GM12892 (cell line): ENCODE measurements around the gene SH3RF2.
"Not testable (repeated sequence)": the region's sequence is repeated elsewhere in the genome, so short reads cannot be mapped to it uniquely, and the experiment has no call there.

Source experiments
- DNase-seq: peaks from one replicate; pipeline ENCODE4 v3.0.0; 2011; ENCODE audit not compliant: insufficient read length
- FAIRE-seq: peaks from 2 replicates; lab custom pipeline; 2011; peaks lifted over from hg19 to GRCh38; lab: Jason Lieb, UNC
- POLR2A ChIP-seq: IDR thresholded peaks from 2 replicates; pipeline ENCODE4 v1.6.1; 2011; ENCODE audit warnings: low read depth, low read length, control low read depth
- POLR2AphosphoS5 ChIP-seq: IDR thresholded peaks from 2 replicates; pipeline ENCODE4 v1.6.1; 2011; ENCODE audit warnings: low read depth, low read length, control low read depth
- TAF1 ChIP-seq: IDR thresholded peaks from 2 replicates; pipeline ENCODE4 v1.6.1; 2011; ENCODE audit warnings: low read depth, mild to moderate bottlenecking, control low read depth, low read length, borderline replicate concordance

The SH3RF2 gene

GRCh38 chr5:145989428-145989827 is 53.0 kb downstream of the SH3RF2 start:
- no peak for DNase-seq
- no peak for TF ChIP-seq TAF1
- no peak for TF ChIP-seq POLR2A
- TF ChIP-seq POLR2AphosphoS5, result no peak
- no peak for FAIRE-seq

DNA sequence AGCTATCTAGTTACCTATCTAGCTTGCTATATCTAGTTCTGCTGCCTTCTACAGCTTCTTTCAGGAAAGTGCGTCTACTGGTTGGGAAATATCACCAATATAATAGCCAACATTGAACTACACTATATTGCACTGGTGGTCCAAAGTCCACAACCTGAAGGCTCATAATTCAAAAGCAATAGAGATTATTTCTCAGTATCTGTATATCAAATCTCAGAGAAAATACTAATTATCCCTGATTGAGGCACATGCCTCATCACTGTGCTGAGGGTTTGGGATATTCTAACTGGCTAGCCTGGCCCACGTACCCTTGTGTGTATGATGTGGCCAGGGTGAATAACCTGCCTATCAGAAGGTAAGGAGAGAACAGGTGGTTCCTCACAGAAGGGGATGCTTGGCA is 53.8 kb downstream of the SH3RF2 start:
- no peak for DNase-seq

DNA sequence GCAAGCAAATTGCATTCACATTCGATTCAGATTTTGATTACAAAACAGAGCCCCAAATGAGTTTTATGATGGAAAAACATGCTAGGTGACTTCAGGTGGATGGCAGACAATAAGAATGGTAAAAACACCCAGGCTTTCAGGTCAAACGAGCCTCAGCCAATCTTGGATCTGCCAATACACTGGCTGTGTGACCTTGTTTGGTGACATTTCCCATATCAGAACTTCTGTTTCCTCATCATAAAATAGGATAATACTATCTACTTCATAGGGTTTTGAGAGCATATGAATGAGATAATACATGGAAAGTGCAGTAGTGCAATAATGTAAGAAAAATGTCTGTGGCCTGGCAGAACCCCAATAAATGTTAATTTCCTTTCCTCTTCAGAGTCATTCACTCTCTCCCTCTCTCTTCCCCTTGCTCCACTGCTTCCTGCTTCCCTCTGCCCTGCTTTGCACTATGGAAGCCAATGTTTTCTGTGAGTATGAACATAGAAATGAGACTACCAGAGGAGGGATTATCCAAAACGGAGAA is 54.7 kb downstream of the SH3RF2 start:
- DNase-seq (no peak), FAIRE-seq (no peak)
- TF ChIP-seq POLR2A (no peak), POLR2AphosphoS5 (no peak), TAF1 (no peak)

More for the DNA sequence above, 53.8 kb downstream of the SH3RF2 start:
- FAIRE-seq, result no peak
- TF ChIP-seq POLR2A (no peak), TAF1 (no peak), POLR2AphosphoS5 (no peak)

- not testable (repeated sequence) for DNase-seq, FAIRE-seq
Measured at GRCh38 chr5:145993538-145993937, 57.2 kb downstream of the SH3RF2 start.

GRCh38 chr5:145996135-145996534 is 59.8 kb downstream of the SH3RF2 start:
- DNase-seq (no peak), FAIRE-seq (no peak)
- TF ChIP-seq TAF1, result no peak
- no peak for TF ChIP-seq POLR2A
- TF ChIP-seq POLR2AphosphoS5, result no peak

- no peak for FAIRE-seq
- no peak for DNase-seq
- TF ChIP-seq POLR2AphosphoS5, result no peak
Measured at GRCh38 chr5:145999208-145999607, 62.8 kb downstream of the SH3RF2 start.

DNA sequence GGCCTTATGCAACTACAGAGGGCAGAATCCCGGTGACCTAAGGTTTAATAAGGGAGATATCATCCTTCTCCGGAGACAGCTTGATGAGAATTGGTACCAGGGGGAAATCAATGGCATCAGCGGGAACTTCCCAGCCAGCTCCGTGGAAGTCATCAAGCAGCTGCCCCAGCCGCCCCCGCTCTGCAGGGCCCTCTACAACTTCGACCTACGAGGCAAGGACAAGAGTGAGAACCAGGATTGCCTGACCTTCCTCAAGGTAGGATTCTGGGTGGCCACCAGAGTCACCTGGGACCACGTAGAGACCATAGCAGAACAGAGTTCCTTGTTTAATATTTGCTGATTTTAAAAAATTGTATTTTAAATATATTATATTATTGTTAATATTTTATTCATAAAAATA is 63.7 kb downstream of the SH3RF2 start:
- no peak for FAIRE-seq
- no peak for TF ChIP-seq TAF1
- no peak for TF ChIP-seq POLR2AphosphoS5
- no peak for TF ChIP-seq POLR2A
- DNase-seq, result no peak

DNA sequence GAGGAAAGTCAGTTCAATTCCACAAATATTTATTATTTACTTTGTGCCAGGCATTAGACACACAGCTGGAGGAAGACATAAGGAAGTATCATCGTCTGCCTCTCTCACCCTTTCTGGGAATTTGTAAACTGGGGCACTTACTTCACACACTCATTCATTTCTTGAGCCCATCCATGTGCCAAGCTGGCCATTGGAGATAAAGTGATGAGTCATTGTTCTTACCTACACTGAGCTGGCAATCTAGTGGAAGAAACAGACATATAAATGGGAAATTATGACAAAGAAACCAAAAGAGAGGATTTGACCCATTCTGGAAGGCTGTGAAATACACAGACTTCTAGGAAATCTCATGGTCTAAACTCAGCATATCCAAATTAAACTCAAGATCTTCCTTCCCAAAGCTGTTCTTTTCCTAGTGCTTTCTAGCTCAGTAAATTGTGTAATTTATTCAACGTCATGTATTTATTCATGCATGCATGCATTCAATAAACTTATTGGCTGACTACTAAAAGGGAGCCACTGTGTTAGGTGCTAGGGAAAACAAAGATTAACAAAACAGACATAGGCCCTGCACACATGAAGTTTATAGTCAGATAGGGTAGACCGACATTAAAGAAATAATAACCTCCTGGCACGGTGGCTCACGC is 65.3 kb downstream of the SH3RF2 start:
- no peak for TF ChIP-seq TAF1
- TF ChIP-seq POLR2A, result no peak
- no peak for TF ChIP-seq POLR2AphosphoS5
- FAIRE-seq (no peak), DNase-seq (no peak)

- TF ChIP-seq TAF1 (no peak), POLR2AphosphoS5 (no peak), POLR2A (no peak)
- no peak for FAIRE-seq
- DNase-seq, result no peak
Measured at GRCh38 chr5:146002491-146002890, 66.1 kb downstream of the SH3RF2 start.

DNA sequence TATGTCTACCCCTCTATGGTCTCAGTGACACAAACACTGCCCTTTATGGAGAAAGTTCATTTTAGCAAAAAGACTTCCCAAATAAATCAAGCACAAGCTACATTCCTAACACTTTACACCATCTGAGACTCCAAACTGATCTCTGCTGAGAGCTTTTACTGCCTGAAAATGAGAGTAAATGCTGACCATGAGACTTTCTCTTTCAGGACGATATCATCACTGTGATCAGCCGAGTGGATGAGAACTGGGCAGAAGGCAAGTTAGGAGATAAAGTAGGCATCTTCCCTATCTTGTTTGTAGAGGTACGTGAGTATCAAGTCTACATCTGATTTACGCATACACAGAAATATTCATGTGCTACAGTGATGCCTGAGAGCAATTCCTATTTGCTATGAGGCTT is 67.5 kb downstream of the SH3RF2 start:
- FAIRE-seq, result peak; percentile 9
- no peak for TF ChIP-seq POLR2AphosphoS5
- no peak for TF ChIP-seq TAF1
- TF ChIP-seq POLR2A, result no peak

DNA sequence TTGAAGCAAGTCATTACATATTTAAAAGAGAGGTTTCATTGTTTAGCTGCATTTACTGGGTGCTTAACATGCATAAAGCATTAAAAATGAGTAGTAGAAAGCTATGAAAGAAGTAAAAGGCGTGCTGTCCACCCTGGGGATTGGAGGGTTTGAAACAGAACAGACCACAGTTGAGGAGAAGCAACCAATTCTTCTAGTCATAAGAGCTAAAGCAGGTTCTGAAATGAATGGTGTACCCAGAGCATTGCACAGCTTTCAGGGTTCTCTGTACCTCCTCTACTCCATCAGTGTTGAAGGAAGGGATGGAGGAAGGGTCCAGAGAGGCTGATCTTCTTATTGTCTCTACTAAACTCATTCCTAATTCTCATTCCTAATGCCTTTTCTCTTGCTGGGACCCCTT is 68.9 kb downstream of the SH3RF2 start:
- FAIRE-seq (no peak), DNase-seq (no peak)
- no peak for TF ChIP-seq TAF1
- no peak for TF ChIP-seq POLR2A
- no peak for TF ChIP-seq POLR2AphosphoS5

More for the DNA sequence above, 67.5 kb downstream of the SH3RF2 start:
- DNase-seq, result no peak

DNA sequence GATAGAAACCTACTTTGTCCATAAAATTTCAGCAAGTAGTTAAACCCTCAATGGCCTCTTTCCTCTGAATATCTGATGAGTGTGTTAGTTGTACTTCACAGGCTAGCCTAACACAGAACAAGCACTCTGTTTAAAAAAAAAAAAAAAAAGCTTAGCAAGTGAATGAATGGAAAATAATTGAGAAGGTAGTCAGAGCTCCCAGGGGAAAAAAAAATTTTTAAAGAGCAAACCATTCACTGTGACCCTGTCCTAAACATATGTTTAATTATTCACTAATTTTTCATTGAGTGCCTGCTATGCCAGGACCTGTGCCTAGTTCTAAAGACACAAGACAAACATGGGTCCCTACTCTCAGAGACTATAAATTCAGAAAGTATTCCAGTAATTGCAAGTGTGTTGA is 69.3 kb downstream of the SH3RF2 start:
- FAIRE-seq, result no peak
- TF ChIP-seq POLR2A, result no peak
- TF ChIP-seq TAF1, result no peak
- TF ChIP-seq POLR2AphosphoS5, result no peak

More for the DNA sequence above, 69.3 kb downstream of the SH3RF2 start:
- no peak for DNase-seq
